ENCODE data around the gene FOXK2.

- TF ChIP-seq CTCF (conservative IDR thresholded peaks at IDR 0.05; ENCODE audit: low read depth, low read length) = no peak
- TF ChIP-seq EZH2 (IDR thresholded peaks at IDR 0.05; ENCODE audit: borderline replicate concordance, low read depth, low read length, poor library complexity, severe bottlenecking) = no peak
Observed at GRCh38 chr17:82611140-82612058, 91.9 kb downstream of the FOXK2 start.
